Activated CD4-positive, alpha-beta T cell treated with anti-CD3 and anti-CD28 coated beads, Interleukin-2, amount 50 U/mL, for 4 hours (primary cell): Measurements from ENCODE around the gene C1orf174.

Source experiments
- DNase-seq, 2 experiments: peaks; one replicate each; pipeline ENCODE4 v3.0.0-alpha.2; 2020

C1orf174 gene

DNA sequence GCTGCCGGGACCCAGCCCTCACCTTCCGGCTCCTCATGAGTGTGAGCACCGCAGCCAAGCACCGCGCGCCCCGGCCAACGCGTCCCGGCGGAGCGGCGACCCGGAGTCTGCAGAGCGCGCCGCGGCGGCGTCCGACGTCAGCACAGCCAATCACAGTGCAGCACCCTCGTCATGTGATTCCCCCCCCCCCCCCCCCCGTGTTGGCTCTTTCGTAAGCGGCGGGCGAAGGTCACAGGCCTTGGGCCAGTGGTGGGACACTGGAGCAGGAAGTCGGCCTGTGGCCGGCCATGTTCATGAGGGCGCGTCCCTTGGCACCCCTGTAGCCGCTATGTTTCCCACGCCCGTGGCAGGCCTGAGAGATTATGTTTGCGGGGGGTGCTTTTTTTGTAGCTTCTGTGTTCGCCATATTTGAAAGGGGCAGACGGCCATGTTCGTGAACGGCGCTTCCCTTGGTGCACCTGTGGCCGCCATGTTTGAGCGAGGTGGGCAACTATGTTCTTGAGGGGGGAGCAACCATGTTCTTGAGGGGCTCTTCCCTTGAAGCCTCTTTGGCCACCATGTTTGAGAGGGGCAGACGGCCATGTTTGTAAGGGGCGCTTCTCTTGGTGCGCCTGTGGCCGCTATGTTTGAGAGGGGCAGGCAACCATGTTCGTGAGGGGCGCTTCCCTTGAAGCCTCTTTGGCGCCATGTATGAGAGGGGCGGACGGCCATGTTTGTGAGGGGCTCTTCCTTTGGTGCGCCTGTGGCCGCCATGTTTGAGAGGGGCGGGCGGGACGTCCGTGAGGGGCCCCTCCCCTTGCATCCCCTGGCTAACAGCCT lies at the start of gene C1orf174:
Gene C1orf174 (minus strand): TSS at position 123 of the 819 bp plus-strand sequence. CDS start 86 bp downstream, at position 37.
- peak; percentile 92 to 94 for DNase-seq

DNA sequence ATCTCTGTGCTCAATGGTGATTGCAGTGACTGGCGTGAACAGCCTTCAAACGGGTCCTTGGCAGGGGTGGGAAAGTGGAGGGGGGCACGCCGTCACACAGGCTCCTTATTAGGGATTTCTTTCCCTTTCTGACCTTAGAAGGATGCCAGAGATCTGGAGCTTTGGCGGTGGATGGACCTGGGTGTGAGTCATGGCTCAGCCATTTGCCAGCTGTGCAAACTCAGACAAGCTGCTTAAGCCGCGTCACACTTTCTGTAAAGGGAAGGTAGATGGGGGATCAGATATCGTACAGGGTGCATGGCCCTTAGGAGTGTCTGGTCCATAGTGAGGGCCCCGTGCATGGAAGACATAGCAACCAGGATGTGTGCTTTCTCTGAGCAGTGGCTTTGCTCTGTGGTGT lies 48.3 kb upstream of the C1orf174 start:
- DNase-seq = no peak

DNA sequence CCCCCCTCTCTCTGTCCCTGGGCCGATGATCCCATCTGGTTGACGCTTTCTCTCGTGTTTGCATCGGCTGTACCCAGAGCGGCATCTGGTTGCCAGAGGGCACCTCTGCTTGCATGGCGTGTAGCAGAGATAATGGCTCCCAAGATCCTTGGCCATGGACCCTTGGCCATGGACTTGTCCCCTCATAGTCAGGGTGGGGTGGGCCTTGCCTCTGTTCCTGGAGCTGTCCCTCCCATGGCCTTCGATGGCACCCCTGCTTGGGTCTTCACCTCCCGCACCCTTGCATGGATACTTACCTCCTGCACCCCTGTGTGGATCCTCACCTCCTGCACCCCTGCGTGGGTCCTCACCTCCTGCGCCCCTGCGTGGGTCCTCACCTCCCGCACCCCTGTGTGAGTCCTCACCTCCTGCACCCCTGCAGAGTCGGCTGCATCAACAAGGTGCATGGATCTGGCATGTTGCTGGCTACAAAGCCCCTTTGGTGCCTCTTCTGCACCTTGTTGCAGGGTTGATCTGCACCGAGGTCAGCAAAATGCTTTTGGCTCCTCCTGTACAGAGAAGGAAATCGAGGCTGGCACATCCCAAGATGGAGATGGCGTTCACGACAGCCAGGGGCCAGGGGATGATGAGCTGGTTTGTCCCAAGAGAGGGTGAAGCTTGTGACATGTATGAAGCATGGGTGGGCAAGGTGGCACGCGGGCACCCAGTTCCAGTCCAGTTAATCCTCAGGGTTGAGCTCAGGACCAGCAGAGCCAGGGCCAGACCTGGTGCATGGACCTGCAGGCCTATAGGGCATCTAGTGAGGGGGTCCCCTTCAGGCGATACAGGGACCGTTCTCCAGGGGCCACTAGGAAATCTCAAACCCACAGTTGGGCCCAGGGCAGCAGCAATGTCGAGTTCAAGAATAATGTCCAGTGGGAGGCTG lies 46.1 kb upstream of the C1orf174 start:
- DNase-seq = no peak

DNA sequence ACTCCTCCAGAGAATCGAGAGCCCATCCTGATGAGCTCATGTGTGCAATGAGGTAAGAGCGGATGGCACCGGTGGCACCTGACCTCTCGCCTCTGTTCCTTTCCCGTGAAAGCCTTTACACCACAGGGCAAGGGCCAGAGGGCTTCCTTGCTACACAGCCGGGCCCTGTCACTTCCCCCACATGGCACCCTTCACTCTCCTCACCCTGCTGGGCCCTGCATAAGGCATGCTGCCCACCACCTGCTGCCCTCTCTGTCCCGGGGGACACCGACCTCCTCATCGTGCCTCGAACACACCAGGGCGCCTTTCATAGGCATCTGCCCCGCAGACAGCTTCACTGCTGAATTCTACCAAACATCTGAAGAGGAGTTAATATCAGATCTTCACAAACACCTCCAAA lies 45.1 kb upstream of the C1orf174 start:
- no peak for DNase-seq

DNA sequence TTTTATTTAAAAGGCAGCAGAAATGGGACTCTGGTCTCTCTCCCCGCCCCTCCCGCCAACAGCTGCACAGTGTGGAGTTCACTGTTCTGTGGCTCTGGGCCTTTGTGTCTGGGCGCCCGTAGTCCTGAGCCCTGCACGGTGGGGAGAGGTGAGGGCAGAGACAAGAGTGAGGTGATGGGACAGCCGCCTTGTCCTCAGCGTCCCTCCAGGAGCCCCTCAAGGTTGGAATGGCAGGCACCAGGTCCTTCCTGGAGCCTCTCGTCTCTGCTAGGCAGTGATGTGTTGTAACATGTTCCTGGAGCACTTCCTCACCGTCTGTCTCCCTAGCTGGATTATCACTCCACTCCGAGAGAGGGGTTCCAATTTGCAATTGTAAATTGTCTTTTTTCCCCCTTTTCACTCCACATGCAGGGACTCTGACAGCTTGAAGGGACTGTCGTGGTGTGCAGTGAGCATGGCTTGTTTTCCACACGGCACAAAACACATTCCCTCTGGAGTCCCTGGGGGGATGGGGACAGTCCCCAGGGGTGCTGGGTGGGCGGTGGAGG lies 44.6 kb upstream of the C1orf174 start:
- DNase-seq = no peak

DNA sequence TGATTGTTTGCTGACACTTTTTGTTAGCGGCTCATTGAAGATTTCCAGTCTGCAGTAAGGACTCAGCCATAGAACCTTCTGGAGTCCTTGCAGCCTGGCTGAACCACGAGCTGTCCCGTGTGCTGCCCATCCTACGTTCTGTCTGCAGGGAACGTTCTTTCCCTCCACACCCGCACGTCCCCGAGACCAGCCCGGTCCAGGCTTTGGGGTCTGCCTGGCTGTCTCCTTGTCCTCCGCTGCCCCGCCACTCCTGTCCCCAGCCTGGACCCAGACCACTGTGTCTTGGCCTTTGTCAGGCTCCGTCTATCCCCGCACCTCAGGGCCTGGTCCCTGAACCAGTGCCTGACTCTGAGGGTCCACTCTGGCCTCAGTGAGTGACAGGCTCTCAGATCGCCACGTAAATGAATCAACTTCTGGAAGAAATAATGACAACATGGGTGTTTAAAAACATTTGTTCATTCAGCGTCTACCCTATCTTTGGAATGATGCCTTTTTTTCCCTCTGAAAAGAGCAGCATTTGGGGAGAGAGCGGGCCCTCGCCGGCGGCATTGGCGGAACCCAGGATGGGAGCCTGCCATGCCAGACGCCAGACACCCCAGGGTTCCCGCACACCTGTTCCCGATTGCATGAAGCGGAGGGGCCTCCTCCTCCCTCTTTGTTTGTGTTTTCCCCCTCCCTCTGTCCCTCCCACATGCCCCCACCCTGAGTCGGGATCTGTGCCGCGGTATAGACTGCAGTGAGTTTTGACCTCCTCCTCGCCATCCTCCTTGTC lies 43.9 kb upstream of the C1orf174 start:
- no peak for DNase-seq

DNA sequence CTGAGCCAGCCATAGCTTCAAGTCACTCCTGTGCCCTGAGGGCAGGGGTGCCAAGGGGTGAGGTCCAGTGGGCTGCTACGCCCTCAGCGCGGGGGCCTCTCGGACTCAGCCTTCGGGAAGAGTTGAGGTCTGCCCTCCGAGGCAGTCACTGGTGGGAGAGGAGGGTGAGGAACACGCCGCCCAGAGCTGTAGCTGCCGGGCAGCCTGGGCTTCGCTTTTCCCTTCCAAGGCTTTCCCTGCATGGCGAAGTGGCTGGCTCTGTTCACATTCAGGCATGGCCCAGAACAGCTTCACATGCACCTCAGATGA lies 43.0 kb upstream of the C1orf174 start:
- DNase-seq = no peak

DNA sequence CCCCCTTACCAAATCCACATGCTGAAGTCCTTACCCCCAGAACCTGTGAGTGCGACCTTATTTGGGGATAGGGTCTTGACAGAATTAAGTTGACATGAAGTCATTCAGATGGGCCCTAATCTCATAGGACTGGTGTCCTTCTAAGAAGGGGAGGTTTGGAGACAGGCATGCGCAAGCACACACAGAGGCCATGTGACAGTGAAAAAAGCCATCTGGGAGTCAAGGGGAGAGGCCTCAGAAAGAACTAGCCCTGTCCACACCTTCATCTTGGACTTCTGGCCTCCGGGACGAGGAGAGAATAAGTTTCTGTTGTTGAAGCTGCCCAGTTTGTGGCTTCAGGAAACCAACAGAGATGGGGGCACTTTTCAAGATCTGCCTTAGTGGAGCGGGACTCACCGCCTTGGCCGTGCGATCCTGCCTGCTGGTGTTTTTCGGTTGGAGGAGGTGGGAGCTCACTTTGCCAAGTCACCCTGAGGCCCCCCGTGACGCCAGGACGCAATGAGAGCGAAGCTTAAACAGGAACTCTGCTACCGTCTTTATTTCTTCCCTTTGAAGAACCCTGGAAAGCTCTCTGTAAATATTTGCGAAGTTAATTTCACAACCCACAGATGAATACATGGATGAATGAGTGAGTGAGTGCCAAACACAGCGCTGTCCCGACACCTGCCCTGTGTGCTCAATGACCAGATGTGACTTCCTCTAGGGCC lies 42.5 kb upstream of the C1orf174 start:
- DNase-seq = no peak

DNA sequence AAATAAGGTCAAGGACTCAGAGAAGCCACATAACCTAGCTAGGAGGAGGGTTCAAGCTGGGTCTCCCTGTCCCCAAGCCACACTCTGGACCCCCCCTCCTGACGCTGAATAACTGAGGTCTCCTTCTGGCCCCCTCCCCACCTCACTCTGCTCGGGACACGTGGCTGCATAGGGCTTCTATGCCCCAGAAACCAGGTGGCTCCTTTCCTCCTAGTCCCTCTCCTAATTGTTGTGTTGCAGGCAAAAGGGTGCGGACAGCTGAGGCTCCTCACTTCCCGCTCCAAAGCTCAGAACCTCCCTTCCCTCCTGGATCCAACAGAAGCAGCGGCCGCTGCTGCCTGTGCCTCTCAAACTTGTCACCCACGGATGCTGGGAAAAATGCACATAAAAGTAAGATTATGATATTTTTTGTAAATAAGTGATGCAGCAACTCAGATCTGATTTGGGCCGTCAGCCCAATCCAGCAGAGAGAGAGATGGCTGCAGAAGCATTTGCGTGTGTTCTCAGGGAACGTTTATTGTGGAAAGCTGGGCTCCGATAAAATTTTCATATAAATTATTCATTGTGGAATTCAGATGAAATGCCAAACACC lies 40.8 kb upstream of the C1orf174 start:
- DNase-seq = no peak

DNA sequence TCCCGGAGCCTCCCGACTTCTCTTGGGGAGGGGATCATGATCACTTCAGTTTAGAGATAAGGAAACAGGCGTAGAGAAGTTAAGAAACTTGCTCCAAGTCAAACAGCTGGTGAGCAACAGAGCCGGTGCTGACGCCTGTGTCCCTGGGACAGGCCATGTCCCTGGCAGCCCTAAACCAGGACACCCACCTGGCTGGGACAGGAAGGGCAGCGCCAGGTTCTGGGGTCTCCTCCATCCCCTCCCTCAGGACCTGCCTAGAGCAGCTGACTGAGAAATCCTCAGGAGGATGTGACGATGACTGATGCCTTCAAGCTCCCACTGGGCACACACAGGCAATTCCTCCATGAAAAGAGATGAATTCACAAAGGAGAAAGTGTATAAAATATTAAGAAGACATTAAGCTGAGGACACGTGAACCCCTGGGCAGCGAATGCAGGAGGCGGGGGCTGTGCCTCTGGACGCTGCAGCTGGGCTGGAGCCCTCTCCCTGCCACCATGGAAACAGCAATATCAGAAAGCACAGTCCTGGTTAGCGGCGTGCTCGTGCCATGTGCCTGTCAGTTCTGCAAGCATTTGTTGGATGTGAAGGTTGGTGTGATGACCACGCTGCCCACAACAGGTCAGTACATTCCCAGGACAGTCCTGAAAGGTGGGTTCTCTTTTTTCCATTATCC lies 40.1 kb upstream of the C1orf174 start:
- no peak for DNase-seq

DNA sequence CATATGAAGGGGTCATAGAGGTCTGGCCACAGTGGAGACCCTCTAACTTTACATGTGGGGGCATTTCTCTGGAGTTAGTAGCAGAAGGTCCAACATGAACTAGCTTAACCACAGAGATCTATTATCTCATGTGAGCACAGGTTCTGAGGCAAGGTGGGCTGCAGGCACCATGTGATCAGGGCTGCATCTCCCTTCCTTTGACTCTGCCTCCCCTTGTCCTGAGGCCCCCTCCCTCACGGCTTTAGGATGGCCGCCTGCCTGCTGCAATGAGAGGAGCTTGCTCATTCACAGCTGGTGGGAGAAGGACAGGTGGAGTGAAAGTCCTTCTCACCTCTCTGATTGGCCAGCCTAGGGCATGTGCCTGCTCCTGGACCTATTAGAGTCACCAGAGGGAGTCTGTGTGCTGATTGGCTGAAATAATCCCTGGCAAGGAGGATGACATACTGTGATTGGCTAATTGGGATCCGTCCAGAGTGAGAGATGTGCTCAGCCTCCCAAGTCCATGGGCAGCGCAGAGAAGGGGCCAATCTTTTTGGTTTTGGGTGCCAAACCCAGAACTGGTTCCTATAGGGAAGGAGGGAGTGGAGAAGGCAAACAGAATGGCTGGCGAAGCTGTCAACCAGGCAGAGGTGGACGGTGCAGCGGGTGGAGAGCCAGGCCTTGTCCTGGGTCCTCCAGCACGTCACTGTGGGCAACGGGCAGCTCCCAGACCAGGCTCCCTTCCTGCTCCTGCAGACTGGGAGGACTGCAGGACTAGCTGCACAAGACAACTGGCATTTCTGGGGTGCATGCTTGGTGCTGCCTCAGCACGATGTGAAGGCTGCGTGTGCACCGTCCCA lies 39.4 kb upstream of the C1orf174 start:
- DNase-seq = no peak

DNA sequence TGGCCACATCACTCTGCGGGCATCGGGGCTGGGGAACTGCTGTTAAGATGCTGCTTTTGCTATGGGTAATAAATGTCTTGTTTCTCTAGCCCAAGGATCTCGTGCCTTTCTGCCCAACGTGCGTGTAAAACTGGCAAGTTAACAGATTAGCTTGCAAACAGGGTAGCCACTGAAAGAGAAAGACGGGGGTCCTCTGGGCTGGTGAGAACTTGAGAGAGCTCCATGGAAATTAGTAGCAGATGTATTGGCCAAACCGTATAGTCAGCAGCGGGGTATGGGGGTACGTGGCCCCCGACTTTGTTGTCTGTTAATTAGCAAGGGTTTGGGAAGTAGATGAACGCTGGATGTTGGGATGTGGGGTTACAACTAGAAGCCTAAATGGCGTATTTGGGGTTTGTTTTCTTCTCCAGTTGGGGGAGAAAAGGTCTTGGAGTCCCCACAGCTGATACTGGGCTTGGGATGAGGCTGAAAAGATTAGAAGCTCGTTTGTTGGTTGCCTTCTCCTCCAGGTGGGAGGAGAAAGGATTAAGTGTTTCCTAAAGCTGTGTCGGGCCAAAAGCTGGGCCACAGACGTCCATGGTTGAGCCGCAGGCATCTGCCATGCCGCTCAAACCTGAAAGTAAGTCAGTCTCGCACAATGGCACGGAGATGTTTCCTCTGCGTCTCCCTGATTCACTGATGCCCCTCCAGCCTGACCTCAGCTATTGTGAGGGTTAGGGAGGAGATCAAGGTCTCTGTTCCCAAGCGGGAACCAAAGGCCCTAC lies 32.3 kb upstream of the C1orf174 start:
- no peak for DNase-seq

DNA sequence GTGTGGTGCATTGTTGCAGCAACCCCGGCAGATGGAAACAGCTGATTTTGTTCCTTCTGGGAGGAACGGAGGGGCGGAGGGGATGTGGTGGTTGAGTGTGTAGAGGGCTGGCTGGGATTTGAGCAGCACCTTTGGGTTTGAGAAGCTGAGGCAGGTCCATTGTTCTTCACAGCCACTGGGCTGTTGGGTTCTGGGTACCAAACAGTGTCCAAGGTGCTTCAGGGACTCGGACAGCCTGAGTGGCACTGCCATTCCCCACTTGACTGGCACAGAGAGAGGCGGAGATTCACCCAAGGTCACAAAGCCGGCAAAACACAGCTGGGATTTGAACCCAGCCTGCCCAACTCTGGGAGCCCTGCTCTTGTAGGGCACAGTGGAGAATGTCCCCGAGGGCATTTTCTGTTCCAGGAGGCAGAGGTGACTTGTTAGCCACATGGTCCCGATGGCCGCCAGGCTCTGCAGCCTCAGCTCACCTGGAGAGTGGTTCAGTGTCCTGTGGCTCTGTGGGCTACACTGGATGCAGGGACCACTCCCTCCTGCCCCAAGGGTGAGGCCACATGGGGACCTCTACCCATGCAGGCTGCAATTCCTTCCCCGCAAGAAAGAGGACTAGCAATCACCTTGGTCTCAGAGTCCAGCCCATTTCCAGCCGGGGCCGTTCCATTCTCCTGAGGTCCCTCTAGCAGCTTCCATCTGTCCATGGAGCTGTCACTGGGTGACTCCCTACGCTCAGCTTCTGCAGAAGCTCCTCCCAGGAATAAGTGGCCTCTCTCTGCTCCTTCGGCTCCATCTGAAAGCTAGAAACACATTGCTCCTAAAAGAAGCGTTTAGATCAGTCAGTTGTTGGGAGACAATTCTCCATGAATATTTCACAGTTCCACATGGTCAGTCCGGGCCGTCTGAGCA lies 31.2 kb upstream of the C1orf174 start:
- no peak for DNase-seq

DNA sequence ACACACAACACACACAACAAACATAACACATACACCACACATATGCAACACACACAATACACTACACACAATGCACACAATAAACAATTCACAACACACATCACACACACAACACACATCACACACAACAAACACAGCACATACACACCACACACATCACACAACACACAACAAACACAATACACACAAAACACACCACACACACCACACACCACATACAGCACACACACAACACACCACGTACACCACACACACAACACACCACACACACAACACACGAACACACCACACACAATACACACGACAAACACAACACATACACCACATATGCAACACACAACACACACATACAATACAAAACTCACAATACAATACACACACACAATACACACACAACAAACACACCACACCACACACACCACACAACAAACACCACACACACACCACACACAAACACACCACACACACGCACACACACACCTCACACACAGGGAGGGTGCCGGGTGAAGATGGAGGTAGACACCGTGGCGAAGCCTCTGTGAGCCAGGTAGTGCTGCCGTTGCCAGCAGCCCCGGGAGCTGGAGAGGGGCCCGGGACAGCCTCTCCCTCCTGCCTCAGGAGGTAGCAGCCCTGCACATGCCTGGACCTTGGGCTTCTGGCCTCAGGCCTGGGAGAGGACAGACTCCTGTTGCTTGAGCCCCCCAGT lies 30.4 kb upstream of the C1orf174 start:
- no peak for DNase-seq

DNA sequence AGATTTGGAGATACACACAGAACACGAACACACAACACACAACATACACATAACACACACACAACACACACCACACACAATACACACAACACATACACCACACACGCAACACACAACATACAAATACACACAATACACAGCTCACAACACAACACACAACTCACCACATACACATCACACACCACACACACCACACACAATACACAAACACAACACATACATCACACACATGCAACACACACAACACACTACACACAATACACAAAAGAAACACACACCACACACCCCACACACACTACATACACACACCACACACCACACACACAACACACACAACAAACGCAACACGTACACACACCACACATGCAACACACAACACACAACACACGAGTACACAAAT lies 29.1 kb upstream of the C1orf174 start:
- DNase-seq = no peak

DNA sequence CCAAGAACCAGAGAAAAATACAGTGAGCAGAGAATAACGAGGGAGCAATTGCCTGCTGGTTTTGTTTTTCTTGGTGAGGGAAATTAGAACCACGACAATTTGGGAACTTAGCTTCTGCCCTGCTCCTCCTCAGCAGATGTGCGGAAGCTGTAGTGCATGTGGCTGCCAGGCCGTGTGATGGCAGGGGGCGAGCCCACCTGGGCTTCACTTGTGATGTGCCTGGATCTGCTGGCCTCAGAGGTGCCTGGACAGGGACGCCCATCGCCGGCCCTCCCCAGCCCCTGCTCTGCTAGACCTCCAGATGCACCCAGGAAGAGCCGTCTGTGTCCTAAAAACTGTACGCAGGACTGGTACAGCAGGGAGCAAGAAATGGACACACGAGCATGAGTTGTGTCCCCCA lies 28.5 kb upstream of the C1orf174 start:
- DNase-seq = no peak

DNA sequence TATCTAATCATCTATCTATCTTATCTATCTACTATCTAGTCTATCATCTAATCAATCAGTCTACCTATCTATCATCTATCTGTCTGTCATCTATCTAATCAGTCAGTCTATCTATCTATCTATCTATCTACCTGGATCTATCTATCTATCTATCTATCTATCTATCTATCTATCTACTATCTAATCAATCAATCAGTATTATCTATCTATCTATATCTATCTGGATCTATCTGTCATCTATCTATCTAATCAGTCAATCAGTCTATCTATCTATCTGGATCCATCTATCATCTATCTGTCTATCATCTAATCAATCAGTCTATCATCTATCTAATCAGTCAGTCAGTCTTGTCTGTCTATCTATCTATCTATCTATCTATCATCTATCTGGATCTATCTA lies 26.9 kb upstream of the C1orf174 start:
- DNase-seq = no peak

DNA sequence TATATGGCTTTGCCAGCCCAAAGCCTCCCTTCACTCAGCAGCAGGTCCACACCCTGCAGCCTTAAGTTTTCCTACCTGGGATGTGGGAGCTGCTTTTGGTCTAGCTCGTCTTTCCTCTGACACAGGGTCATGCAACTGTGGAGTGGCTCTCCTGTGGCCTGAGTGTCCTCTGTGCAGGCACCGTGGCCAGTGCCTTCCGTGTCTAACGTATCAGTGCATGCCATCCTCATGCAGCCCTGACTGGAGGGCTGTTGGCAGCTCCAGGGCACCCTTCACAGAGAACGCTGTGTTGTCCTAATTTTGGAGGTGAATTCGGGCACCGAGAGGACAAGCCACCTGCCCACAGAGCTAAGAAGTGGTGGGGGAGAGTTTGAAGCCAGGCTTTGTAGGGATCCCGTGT lies 25.7 kb upstream of the C1orf174 start:
- DNase-seq = no peak
